B cell (primary cell): Measurements from ENCODE around the gene MPV17L. TPM values are rescaled to one million over a fixed set of nuclear protein-coding genes. Genes with fewer than 3 reads are reported as not detected.
"Not testable (repeated sequence)": the region's sequence is repeated elsewhere in the genome, so short reads cannot be mapped to it uniquely, and the experiment has no call there.

Source experiments
- ATAC-seq: fragments of 200-7000 bp; cut with Tn5 transposase; one replicate; pipeline ENCODE4 v1.10.0; 2021; ENCODE audit warnings: low read depth, mild to moderate bottlenecking, moderate number of reproducible peaks, moderate library complexity
- CTCF ChIA-PET: fragments of 350-600 bp; sonication (Branson Sonifier 250); formaldehyde crosslinking; loops from one replicate; lab custom pipeline; 2021; ENCODE audit warnings: antibody characterized with exemption, inconsistent platforms; lab: Charles Lee
- POLR2A ChIA-PET: fragments of 350-600 bp; sonication (Branson Sonifier 250); formaldehyde crosslinking; loops from one replicate; lab custom pipeline; 2021; ENCODE audit warnings: antibody characterized with exemption; lab: Charles Lee
- DNase-seq: peaks from one replicate; pipeline ENCODE4 v3.0.0; 2013
- H2AFZ ChIP-seq: 2 replicates; pipeline ENCODE4 v1.6.1; 2012; ENCODE audit warnings: mild to moderate bottlenecking, low read depth, low read length; ENCODE audit not compliant: insufficient read depth, poor library complexity, severe bottlenecking
- H3K27ac ChIP-seq, 2 donors: 1 replicate in 1 of 2; 2 replicates in 1 of 2; pipeline ENCODE4 v1.5.1; 2012 to 2013; ENCODE audit warnings: low read length in 2 of 2, mild to moderate bottlenecking in 2 of 2, moderate library complexity in 1 of 2
- H3K27me3 ChIP-seq, 4 experiments: fragments of 200-600 bp in 1 of 4; sonication (generic) in 1 of 4; replicated peaks in 1 of 4; 1 replicate in 2 of 4; 2 replicates in 2 of 4; pipeline versions ENCODE4 v1.6.1 to v1.7.0; 2013 to 2016; ENCODE audit warnings: low read length in 3 of 4, mild to moderate bottlenecking in 2 of 4, mixed read lengths in 1 of 4, moderate library complexity in 1 of 4; ENCODE audit not compliant: insufficient read depth in 4 of 4, control insufficient read depth in 3 of 4; ENCODE audit errors: control extremely low read depth in 1 of 4
- H3K36me3 ChIP-seq, 2 experiments: replicated peaks in 1 of 2; 1 replicate in 1 of 2; 2 replicates in 1 of 2; pipeline versions ENCODE4 v1.6.1 to v1.7.1; 2013; ENCODE audit warnings: low read length in 1 of 2; ENCODE audit not compliant: insufficient read depth in 2 of 2, control insufficient read depth in 1 of 2; ENCODE audit errors: control extremely low read depth in 1 of 2, extremely low read depth in 1 of 2
- H3K4me1 ChIP-seq, 2 donors: fragments of 200-600 bp in 1 of 2; sonication (generic) in 1 of 2; 1 replicate in 1 of 2; 2 replicates in 1 of 2; pipeline versions ENCODE4 v1.5.1 to v1.6.1; 2013 to 2017; ENCODE audit warnings: low read length in 2 of 2; ENCODE audit not compliant: control insufficient read depth in 2 of 2, insufficient read depth in 2 of 2
- H3K4me2 ChIP-seq: replicated peaks from 2 replicates; pipeline ENCODE3; 2012; ENCODE audit warnings: mild to moderate bottlenecking, low read depth, low read length; ENCODE audit not compliant: poor library complexity, severe bottlenecking
- H3K4me3 ChIP-seq, 5 experiments: fragments of 200-600 bp in 1 of 5; sonication (generic) in 1 of 5; 1 replicate in 3 of 5; 2 replicates in 2 of 5; pipeline versions ENCODE4 v1.5.1 to v1.7.0; 2011 to 2016; ENCODE audit warnings: low read length in 4 of 5, mild to moderate bottlenecking in 4 of 5, low read depth in 2 of 5, control low read depth in 1 of 5, moderate library complexity in 1 of 5; ENCODE audit not compliant: insufficient read depth in 1 of 5; ENCODE audit errors: control extremely low read depth in 1 of 5, extremely low read depth in 1 of 5
- H3K79me2 ChIP-seq: fragments of 200-600 bp; sonication (generic); one replicate; pipeline ENCODE4 v1.6.0; 2016; ENCODE audit warnings: low read length; ENCODE audit not compliant: control insufficient read depth, insufficient read depth
- H3K9ac ChIP-seq: fragments of 200-600 bp; sonication (generic); 2 replicates; pipeline ENCODE4 v1.6.1; 2017; ENCODE audit warnings: mild to moderate bottlenecking, low read length, moderate library complexity
- H3K9me3 ChIP-seq, 3 donors: one replicate each; pipeline versions ENCODE4 v1.6.1 to v1.7.1; 2013; ENCODE audit warnings: low read length in 2 of 3; ENCODE audit not compliant: control insufficient read depth in 2 of 3, insufficient read depth in 1 of 3; ENCODE audit errors: control extremely low read depth in 1 of 3
- H4K20me1 ChIP-seq: 2 replicates; pipeline ENCODE4 v1.6.0; 2012; ENCODE audit warnings: mild to moderate bottlenecking, low read length; ENCODE audit not compliant: insufficient read depth, control insufficient read depth, poor library complexity, severe bottlenecking
- H3K27ac Mint-ChIP-seq: one replicate; pipeline ENCODE4 v1.8.0; 2021; ENCODE audit warnings: mixed read lengths
- H3K27me3 Mint-ChIP-seq: one replicate; pipeline ENCODE4 v1.8.0; 2021; ENCODE audit warnings: mixed read lengths
- H3K4me1 Mint-ChIP-seq: one replicate; pipeline ENCODE4 v1.8.0; 2021; ENCODE audit warnings: mixed read lengths
- H3K4me3 Mint-ChIP-seq: one replicate; pipeline ENCODE4 v1.8.0; 2021; ENCODE audit warnings: mixed read lengths
- H3K9me3 Mint-ChIP-seq: one replicate; pipeline ENCODE4 v1.8.0; 2022; ENCODE audit warnings: mixed read lengths; ENCODE audit not compliant: insufficient read depth
- WGBS: methylation state at CpG from one replicate; pipeline ENCODE4 v1.1.5; 2013; ENCODE audit warnings: missing lambda C conversion rate; ENCODE audit not compliant: insufficient coverage; 5-methylcytosine and 5-hydroxymethylcytosine counted together
- intact Hi-C: fragments of 100-400 bp; cut with micrococcal nuclease; formaldehyde crosslinking; loops from one replicate; pipeline ENCODE4 v1.10.0; 2022
- polyA minus RNA-seq: library from RNA; depleted of rRNA, polyadenylated mRNA; stranded (reverse); fragments of >200 nt; gene quantifications from 2 replicates; pipeline ENCODE4 v1.2.3, GENCODE V29; 2012
- polyA plus RNA-seq: library from polyadenylated mRNA; depleted of rRNA; stranded (reverse); fragments of >200 nt; gene quantifications from 2 replicates; pipeline ENCODE4 v1.2.3, GENCODE V29; 2012
- total RNA-seq, 2 donors: library from RNA; stranded (reverse); fragments of 120-200 nt in 1 of 2; gene quantifications; 1 replicate in 1 of 2; 2 replicates in 1 of 2; pipeline versions ENCODE4 v1.2.3 to v1.2.4, GENCODE V29; 2013 to 2022

The MPV17L gene
- total RNA-seq, result 0.27 and 0.41 TPM in 2 replicates
- 0.21 TPM for total RNA-seq (2013)
- 0.06 TPM in 1 of 2 replicates, not detected in the other for polyA plus RNA-seq
- polyA minus RNA-seq, result not detected in 2 replicates

GRCh38 chr16:15395631-15396508 lies at the start of gene MPV17L:
Gene MPV17L, plus strand, starts transcription at chr16:15395754. Its CDS starts 144 bp downstream, at chr16:15395898.
- CTCF ChIA-PET, POLR2A ChIA-PET, H3K27me3 ChIP-seq, H4K20me1 ChIP-seq, H3K27ac ChIP-seq, H3K79me2 ChIP-seq, H3K36me3 ChIP-seq, intact Hi-C loops, H3K27ac Mint-ChIP-seq, H3K4me1 Mint-ChIP-seq, H3K4me1 ChIP-seq, H3K9me3 ChIP-seq, H3K9me3 Mint-ChIP-seq: not testable (repeated sequence)
- Mint-ChIP-seq H3K27me3 (peaks cover 15% of the 10 kb centered on the region), H3K4me3 (peak within 1 kb of the TSS; percentile 63)
- peak within 1 kb of the TSS; percentile 58 for H3K4me2 ChIP-seq
- peak; percentile 45 for ATAC-seq
- H2AFZ ChIP-seq, result peak within 1 kb of the TSS; percentile 56
- peak within 1 kb of the TSS; percentile 43 for H3K9ac ChIP-seq
- 8% methylated on average over 75 of the region's 79 CpGs for WGBS
- peak; percentile 24 for DNase-seq
- peak within 1 kb of the TSS in 2 of 5 experiments; percentile 33 to 36 for H3K4me3 ChIP-seq

- POLR2A ChIA-PET, H3K4me1 Mint-ChIP-seq: not testable (repeated sequence)
These were observed 46.8 kb upstream of the MPV17L start for GRCh38 chr16:15348721-15349120.

GRCh38 chr16:15351251-15351650 lies 44.3 kb upstream of the MPV17L start:
- H3K4me1 Mint-ChIP-seq, H3K9me3 Mint-ChIP-seq, H2AFZ ChIP-seq, DNase-seq, POLR2A ChIA-PET, H3K4me3 ChIP-seq, CTCF ChIA-PET, H3K9me3 ChIP-seq, H3K27me3 Mint-ChIP-seq, intact Hi-C loops, ATAC-seq, H3K36me3 ChIP-seq, H3K79me2 ChIP-seq, H3K4me3 Mint-ChIP-seq, H4K20me1 ChIP-seq, H3K27me3 ChIP-seq, H3K4me2 ChIP-seq, H3K27ac ChIP-seq, H3K27ac Mint-ChIP-seq, H3K4me1 ChIP-seq, H3K9ac ChIP-seq: not testable (repeated sequence)
- WGBS, result no CpG with 5 or more reads among the region's 11 CpGs

More at GRCh38 chr16:15348721-15349120, 46.8 kb upstream of the MPV17L start:
- H3K79me2 ChIP-seq, H4K20me1 ChIP-seq, H3K27me3 ChIP-seq, H3K9ac ChIP-seq, H3K4me2 ChIP-seq, H3K4me1 ChIP-seq, CTCF ChIA-PET, H3K27me3 Mint-ChIP-seq, H3K9me3 ChIP-seq, H3K27ac ChIP-seq, ATAC-seq, DNase-seq, H2AFZ ChIP-seq, H3K4me3 Mint-ChIP-seq, H3K4me3 ChIP-seq, H3K9me3 Mint-ChIP-seq, H3K27ac Mint-ChIP-seq, H3K36me3 ChIP-seq, intact Hi-C loops: not testable (repeated sequence)
- WGBS, result no CpG with 5 or more reads among the region's 7 CpGs

GRCh38 chr16:15351745-15352144 lies 43.8 kb upstream of the MPV17L start:
- H3K27ac ChIP-seq, H3K27me3 ChIP-seq, H2AFZ ChIP-seq, H3K9me3 Mint-ChIP-seq, H4K20me1 ChIP-seq, POLR2A ChIA-PET, intact Hi-C loops, H3K9me3 ChIP-seq, H3K4me3 ChIP-seq, CTCF ChIA-PET, H3K4me3 Mint-ChIP-seq, ATAC-seq, DNase-seq, H3K4me2 ChIP-seq, H3K9ac ChIP-seq, H3K4me1 ChIP-seq, H3K4me1 Mint-ChIP-seq, H3K27ac Mint-ChIP-seq, H3K36me3 ChIP-seq, H3K27me3 Mint-ChIP-seq, H3K79me2 ChIP-seq: not testable (repeated sequence)
- WGBS, result no CpG with 5 or more reads among the region's 5 CpGs
